ENCODE measurements around the gene CSF3R. TPM values are rescaled to one million over a fixed set of nuclear protein-coding genes. Genes with fewer than 3 reads are reported as not detected.

Gene CSF3R
- total and polyA plus RNA-seq, 2 of the 4 experiments (the other 2 are of a cell fraction): not detected

GRCh38 chr1:36487906-36488305, 5.2 kb upstream of the CSF3R start:
- no peak overlapping the region for H2BK5ac ChIP-seq (ENCODE audit: low read depth, low read length, poor library complexity, severe bottlenecking)
- H2AFZ ChIP-seq (replicated peaks; ENCODE audit: low read length, poor library complexity): no peak overlapping the region
- no peak overlapping the region for H3K9ac ChIP-seq (ENCODE audit: low read depth, low read length)
- no peak overlapping the region for H3K27ac ChIP-seq (ENCODE audit: insufficient read depth, low read length)
- no CpG with 5 or more reads among the region's 3 CpGs for WGBS, 2 experiments (ENCODE audit: extremely low coverage in 2 of 2, insufficient read length in 1 of 2)
- H2AK5ac ChIP-seq (ENCODE audit: low read depth, low read length): no peak overlapping the region
- H3K79me1 ChIP-seq (ENCODE audit: low read depth in 1 of 2, low read length in 2 of 2): no peaks in the 10 kb centered on the region
- H2AK9ac ChIP-seq (replicated peaks; ENCODE audit: low read depth, low read length, poor library complexity): no peak overlapping the region
- H3K56ac ChIP-seq (ENCODE audit: extremely low read depth, insufficient read depth, low read length): no peak overlapping the region
- dilution Hi-C loops (cut with HindIII; ENCODE audit: low sequenced_read_pairs, unreplicated experiment): no loop called here
- H3K27me3 ChIP-seq (ENCODE audit: control insufficient read depth, insufficient read depth, low read length): peaks cover 26% of the 10 kb centered on the region
- TF ChIP-seq NFE2L2 (IDR thresholded peaks at IDR 0.05; ENCODE audit: low read depth, low read length) (no peak), RAD21 (IDR thresholded peaks at IDR 0.05; ENCODE audit: low read length) (no peak), CTCF (conservative IDR thresholded peaks at IDR 0.05; ENCODE audit: low read depth, low read length) (no peak), POLR2A (IDR thresholded peaks at IDR 0.05; ENCODE audit: low read depth, low read length) (no peak), BHLHE40 (IDR thresholded peaks at IDR 0.05; ENCODE audit: low read depth, low read length) (no peak), RCOR1 (IDR thresholded peaks at IDR 0.05; ENCODE audit: insufficient replicate concordance, low read length) (no peak), CEBPB (IDR thresholded peaks at IDR 0.05; ENCODE audit: low read depth, low read length) (no peak), FOS (IDR thresholded peaks at IDR 0.05; ENCODE audit: low read depth, low read length) (no peak), RFX5 (IDR thresholded peaks at IDR 0.05; ENCODE audit: low read depth, low read length) (no peak), MAZ (IDR thresholded peaks at IDR 0.05; ENCODE audit: borderline replicate concordance, low read depth, low read length) (no peak)
- TF ChIP-seq, protein P1, sequence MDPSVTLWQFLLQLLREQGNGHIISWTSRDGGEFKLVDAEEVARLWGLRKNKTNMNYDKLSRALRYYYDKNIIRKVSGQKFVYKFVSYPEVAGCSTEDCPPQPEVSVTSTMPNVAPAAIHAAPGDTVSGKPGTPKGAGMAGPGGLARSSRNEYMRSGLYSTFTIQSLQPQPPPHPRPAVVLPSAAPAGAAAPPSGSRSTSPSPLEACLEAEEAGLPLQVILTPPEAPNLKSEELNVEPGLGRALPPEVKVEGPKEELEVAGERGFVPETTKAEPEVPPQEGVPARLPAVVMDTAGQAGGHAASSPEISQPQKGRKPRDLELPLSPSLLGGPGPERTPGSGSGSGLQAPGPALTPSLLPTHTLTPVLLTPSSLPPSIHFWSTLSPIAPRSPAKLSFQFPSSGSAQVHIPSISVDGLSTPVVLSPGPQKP (IDR thresholded peaks at IDR 0.05; ENCODE audit: borderline replicate concordance, low read depth, low read length): no peak
- H4K20me1 ChIP-seq (ENCODE audit: insufficient read depth, low read length): no peaks in the 10 kb centered on the region
- H2BK20ac ChIP-seq (ENCODE audit: low read depth, low read length): no peak overlapping the region
- ChIA-PET CTCF (no interaction called here), POLR2A (ENCODE audit: unreplicated experiment) (no interaction called here)
- H3K4me2 ChIP-seq (ENCODE audit: low read depth, low read length): no peak overlapping the region
- intact Hi-C loops (cut with micrococcal nuclease): no loop called here
- no peaks in the 10 kb centered on the region for H3K36me3 ChIP-seq (ENCODE audit: control insufficient read depth, insufficient read depth, low read length)
- H4K8ac ChIP-seq (ENCODE audit: low read depth in 2 of 2, low read length in 2 of 2): no peak overlapping the region
- H4K5ac ChIP-seq (ENCODE audit: low read depth, low read length): no peak overlapping the region
- no peaks in the 10 kb centered on the region for H3K9me3 ChIP-seq (ENCODE audit: control insufficient read depth, insufficient read depth, low read length)
- no peak overlapping the region for H4K91ac ChIP-seq (ENCODE audit: insufficient read depth, low read depth, low read length)
- DNase-seq: no peak
- no peak overlapping the region for H3K4ac ChIP-seq (ENCODE audit: low read depth, low read length)
- no peak overlapping the region for H3K4me3 ChIP-seq (ENCODE audit: insufficient read depth, low read depth, low read length)
- no peak for ATAC-seq (ENCODE audit: low read depth)
- H2BK15ac ChIP-seq (ENCODE audit: low read depth, low read length): no peak overlapping the region
- H2BK120ac ChIP-seq (ENCODE audit: low read depth, low read length): no peak overlapping the region
- in situ Hi-C loops (cut with MboI; ENCODE audit: low sequenced_read_pairs): no loop called here
- H3K23ac ChIP-seq (ENCODE audit: low read depth, low read length): no peak overlapping the region
- H3K4me1 ChIP-seq (ENCODE audit: control insufficient read depth, insufficient read depth, low read length): no peaks in the 10 kb centered on the region
- BruUV-seq (replicated peaks): no TSS peak
- no peaks in the 10 kb centered on the region for H3K9me1 ChIP-seq (ENCODE audit: insufficient read depth, low read length)
- H3K18ac ChIP-seq (ENCODE audit: low read depth, low read length): no peak overlapping the region
- H3K14ac ChIP-seq (replicated peaks; ENCODE audit: low read depth, low read length): no peak overlapping the region

All from IMR-90 (cell line).